GM12878 (cell line): Measurements from ENCODE around the gene XCR1.

ENCODE experiments used
- ATF2 ChIP-seq: IDR thresholded peaks from 2 replicates; pipeline ENCODE4 v1.6.1; 2012; ENCODE audit warnings: low read length, inconsistent platforms
- CEBPB ChIP-seq, 2 experiments: fragments of 150-350 bp in 1 of 2; IDR thresholded peaks; 2 replicates each; pipeline ENCODE4 v1.6.1; 2012 to 2014; ENCODE audit warnings: low read depth in 2 of 2, low read length in 2 of 2, borderline replicate concordance in 1 of 2, inconsistent platforms in 1 of 2
- MEF2B ChIP-seq: fragments of 450-650 bp; IDR thresholded peaks from 2 replicates; pipeline ENCODE4 v1.6.1; 2018; ENCODE audit warnings: mild to moderate bottlenecking, moderate library complexity; ENCODE audit not compliant: partially characterized antibody, poor library complexity, severe bottlenecking
- STAT1 ChIP-seq: fragments of 450-650 bp; conservative IDR thresholded peaks from 2 replicates; pipeline ENCODE4 v1.6.1; 2014; ENCODE audit warnings: antibody characterized with exemption, mild to moderate bottlenecking
- ZZZ3 ChIP-seq: IDR thresholded peaks from 2 replicates; pipeline ENCODE4 v1.6.1; 2011; ENCODE audit warnings: low read depth; ENCODE audit not compliant: control insufficient read depth, insufficient read length
- TF ChIP-seq, protein P1 (sequence below): IDR thresholded peaks from 2 replicates; pipeline ENCODE4 v1.6.1; 2011; ENCODE audit warnings: low read depth, mild to moderate bottlenecking, low read length, moderate library complexity, borderline replicate concordance; ENCODE audit errors: extremely low read depth
- TF ChIP-seq, protein P2 (sequence below), 3 experiments: IDR thresholded peaks in 2 of 3; conservative IDR thresholded peaks in 1 of 3; 2 replicates each; pipeline ENCODE4 v1.5.1; 2011; ENCODE audit warnings: low read depth in 3 of 3, low read length in 3 of 3, mild to moderate bottlenecking in 3 of 3, control low read depth in 2 of 3, moderate library complexity in 2 of 3, inconsistent platforms in 1 of 3, mixed read lengths in 1 of 3; ENCODE audit not compliant: control insufficient read depth in 2 of 3, insufficient read depth in 1 of 3; ENCODE audit errors: extremely low read depth in 1 of 3

GRCh38 chr3:45987368-45988291 lies 39.7 kb downstream of the XCR1 start:
- no peak for TF ChIP-seq MEF2B
- TF ChIP-seq, protein P1, sequence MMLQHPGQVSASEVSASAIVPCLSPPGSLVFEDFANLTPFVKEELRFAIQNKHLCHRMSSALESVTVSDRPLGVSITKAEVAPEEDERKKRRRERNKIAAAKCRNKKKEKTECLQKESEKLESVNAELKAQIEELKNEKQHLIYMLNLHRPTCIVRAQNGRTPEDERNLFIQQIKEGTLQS = no peak
- no peak for TF ChIP-seq CEBPB (IDR thresholded peaks at IDR 0.05; ENCODE audit: borderline replicate concordance in 1 of 2, low read depth in 2 of 2, low read length in 2 of 2)
- TF ChIP-seq, protein P2, sequence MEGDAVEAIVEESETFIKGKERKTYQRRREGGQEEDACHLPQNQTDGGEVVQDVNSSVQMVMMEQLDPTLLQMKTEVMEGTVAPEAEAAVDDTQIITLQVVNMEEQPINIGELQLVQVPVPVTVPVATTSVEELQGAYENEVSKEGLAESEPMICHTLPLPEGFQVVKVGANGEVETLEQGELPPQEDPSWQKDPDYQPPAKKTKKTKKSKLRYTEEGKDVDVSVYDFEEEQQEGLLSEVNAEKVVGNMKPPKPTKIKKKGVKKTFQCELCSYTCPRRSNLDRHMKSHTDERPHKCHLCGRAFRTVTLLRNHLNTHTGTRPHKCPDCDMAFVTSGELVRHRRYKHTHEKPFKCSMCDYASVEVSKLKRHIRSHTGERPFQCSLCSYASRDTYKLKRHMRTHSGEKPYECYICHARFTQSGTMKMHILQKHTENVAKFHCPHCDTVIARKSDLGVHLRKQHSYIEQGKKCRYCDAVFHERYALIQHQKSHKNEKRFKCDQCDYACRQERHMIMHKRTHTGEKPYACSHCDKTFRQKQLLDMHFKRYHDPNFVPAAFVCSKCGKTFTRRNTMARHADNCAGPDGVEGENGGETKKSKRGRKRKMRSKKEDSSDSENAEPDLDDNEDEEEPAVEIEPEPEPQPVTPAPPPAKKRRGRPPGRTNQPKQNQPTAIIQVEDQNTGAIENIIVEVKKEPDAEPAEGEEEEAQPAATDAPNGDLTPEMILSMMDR (IDR thresholded peaks at IDR 0.05 in 2 of 3, conservative IDR thresholded peaks at IDR 0.05 in 1 of 3; ENCODE audit: control insufficient read depth in 2 of 3, extremely low read depth in 1 of 3, insufficient read depth in 1 of 3, low read depth in 3 of 3, low read length in 3 of 3) = no peak
- TF ChIP-seq ZZZ3 = no peak
- no peak for TF ChIP-seq ATF2
- no peak for TF ChIP-seq STAT1
